HG02678 (cell line): ENCODE measurements around the gene NPAS3.

Source experiments
- ATAC-seq: cut with Tn5 transposase; IDR thresholded peaks from one replicate; pipeline ENCODE4 v1.9.1; 2021; ENCODE audit warnings: mild to moderate bottlenecking, moderate library complexity; ENCODE audit not compliant: unreplicated experiment

NPAS3 gene

DNA sequence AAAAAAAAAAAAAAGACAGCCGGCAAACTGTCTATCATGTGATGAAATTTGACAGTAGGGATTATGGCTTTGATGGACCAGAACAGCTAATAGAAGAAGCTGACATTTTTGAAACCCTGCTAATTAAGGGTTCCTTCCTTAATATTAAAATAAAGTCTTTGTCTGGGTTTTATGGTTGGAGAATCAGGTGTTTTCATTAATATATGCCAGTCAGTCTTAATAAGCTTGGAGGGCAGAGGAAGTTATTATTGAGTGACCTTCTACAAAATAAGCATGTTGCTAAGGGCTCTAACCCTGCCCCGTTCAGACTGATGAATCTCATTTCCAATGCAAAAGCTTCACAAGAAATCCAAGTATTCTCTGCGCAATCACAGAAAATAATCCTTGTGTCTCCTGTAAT lies 722.4 kb downstream of the NPAS3 start:
- ATAC-seq, result no peak

GRCh38 chr14:33668066-33668465 lies 729.4 kb downstream of the NPAS3 start:
- ATAC-seq, result no peak

GRCh38 chr14:33669111-33669510 lies 730.4 kb downstream of the NPAS3 start:
- ATAC-seq, result no peak

DNA sequence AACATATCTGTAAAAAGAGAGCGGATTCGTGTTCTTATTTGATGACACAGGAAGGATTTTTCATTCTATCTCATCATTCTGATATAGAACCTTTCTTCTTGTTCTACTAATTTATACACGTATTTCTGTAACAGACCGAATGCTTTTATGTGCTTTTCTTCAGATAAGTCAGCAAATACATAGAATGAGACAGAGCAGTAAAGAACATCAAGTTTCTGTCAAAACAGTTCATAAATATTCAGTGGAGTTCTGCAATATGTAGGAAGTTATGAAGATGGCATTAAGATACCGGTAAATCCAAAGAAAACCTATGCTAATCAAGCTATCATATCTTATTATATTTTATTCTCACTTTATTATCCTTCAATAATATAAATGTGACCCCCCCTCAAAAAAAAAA lies 731.6 kb downstream of the NPAS3 start:
- ATAC-seq, result no peak

DNA sequence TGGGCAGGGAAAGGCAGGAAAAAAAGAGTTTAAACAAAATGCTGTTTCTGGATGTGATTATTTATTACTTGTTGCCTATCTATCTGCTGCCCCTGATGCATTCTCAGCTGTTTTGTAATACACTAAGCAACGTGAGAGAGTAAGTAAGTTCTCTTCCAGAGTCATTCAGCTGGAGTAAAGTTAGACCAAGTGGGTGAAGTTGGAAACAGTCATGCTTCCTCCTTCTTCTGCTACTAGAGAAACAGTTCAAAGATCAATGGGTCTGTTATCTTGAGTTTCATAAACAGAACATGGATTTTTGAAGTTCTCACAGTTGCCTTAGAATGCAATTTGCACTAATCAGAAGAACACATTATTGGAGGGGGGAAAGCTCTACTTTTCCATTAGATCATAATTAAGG lies 732.9 kb downstream of the NPAS3 start:
- no peak for ATAC-seq

- ATAC-seq, result no peak
These were observed 736.2 kb downstream of the NPAS3 start for GRCh38 chr14:33674927-33675326.

DNA sequence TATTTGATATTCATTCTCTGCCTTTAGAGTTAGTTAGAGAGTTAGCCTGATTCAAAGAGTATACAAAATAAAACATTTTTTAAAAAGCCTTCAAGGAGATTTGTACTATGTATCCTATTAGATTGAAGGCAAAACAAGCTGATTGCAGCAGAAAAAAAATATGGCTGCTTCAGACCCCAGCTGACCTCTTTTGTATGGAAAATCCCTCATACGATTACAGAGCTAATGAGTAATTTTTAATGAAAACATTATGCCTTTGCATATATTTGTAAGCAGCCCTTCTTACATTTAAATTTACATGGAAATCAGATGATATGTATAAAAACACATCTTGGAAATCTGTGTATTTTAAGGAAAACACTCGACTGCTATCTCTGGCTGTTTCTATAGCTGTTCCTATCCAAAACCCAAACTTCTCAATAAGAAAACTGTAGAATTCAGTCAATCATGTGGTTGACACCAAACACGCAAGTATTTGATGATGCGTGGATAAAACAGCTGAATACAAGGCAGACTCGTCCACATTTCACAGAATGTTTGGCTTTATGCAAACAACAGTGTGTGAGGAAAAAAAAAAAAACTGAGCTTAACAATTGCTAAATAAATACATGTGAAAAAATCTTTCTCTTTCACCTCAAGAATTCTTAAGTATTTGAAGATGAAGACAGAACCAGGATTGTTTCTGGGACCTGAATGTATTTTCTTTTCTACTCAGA lies 736.9 kb downstream of the NPAS3 start:
- ATAC-seq, result no peak

- ATAC-seq, result no peak
These were observed 737.5 kb downstream of the NPAS3 start for GRCh38 chr14:33676135-33676566.

DNA sequence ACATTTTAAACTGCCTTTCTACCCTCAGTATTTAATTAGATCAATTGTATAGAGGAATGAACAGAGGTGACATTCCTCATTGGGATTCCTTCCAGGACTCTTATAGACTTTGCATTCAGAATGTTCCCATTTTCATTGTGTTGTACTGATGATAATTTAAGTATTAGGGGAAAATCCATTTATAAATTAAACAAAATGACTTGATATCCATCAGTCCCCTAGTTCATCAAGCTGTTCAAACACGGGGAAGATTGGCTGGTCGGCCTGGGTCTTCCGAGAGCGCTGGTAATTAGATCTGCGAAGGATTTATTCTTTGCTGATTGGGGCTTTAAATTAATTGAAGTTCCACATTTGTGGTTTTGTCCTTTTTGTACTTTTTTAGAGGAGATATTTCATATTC lies 738.2 kb downstream of the NPAS3 start:
- no peak for ATAC-seq

DNA sequence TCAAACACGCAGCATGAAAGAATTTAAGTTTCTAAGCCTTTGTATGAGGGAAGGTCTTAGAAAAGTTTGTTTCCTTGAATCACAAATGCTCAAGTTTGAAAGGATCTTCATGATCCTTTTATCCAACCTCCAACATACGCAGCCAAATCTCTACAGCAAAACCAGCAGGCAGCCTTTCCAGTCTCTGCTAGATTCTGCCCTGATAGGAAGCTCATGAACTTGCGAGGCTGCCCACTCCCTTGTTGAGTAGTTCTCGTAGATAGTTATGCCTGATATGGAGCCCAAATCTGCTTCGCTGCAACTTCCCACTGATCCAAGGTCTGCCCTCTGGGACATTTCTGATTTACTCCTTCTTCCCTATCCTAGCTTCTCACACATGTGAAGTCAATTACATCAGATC lies 739.3 kb downstream of the NPAS3 start:
- ATAC-seq, result no peak

DNA sequence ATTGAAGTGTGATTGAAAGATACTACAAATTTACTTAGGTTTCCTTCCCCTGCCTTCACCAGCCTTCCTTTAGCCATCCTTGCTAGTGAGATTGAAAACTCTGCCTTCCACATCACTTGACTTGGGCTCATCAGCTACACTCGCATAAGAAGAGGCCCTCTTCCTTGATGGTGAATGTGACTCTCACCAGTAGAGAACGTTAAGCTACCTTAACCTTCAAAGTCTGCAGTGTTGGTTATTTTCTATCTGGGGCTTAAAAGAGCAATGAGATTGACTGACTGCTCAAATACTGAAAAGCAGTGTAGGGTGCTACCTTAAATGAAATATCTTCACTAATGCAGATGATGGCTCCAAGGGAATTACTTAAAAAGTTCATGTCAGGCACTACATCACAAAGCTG lies 740.3 kb downstream of the NPAS3 start:
- no peak for ATAC-seq

DNA sequence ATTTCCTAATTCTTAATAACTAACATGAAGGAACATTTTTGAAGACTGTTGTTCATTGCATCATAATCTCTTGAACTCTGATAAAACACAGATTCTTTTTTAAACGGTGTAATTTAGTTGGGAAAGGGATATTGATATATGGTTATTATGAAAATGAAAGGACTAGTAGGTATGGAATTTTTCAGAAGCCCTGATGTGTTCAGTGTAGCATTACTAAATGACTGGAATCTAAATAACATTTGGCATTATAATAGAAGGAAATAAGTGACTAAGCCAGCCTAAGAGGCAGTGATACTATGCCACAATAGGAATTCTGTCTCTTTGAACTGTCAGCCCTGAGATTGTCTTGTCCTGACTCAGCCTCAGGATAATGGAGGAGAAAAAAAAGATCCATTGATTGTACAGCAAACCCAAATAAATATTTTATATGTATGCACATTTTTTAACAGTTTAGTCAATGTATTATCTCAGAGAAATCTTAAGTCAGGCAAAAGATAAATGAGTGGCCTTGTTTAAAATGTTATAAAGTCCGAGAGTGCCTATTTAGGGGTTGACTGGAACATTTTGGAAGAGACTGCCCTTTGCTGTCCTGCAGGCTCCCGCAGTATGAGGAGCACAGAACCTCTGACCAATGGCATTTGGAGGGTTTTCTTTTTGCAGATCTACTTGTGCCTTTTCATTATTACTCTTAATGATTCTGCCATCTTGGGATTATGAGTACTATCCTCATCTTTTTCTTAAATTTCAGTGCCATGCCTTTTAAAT lies 741.0 kb downstream of the NPAS3 start:
- no peak for ATAC-seq

DNA sequence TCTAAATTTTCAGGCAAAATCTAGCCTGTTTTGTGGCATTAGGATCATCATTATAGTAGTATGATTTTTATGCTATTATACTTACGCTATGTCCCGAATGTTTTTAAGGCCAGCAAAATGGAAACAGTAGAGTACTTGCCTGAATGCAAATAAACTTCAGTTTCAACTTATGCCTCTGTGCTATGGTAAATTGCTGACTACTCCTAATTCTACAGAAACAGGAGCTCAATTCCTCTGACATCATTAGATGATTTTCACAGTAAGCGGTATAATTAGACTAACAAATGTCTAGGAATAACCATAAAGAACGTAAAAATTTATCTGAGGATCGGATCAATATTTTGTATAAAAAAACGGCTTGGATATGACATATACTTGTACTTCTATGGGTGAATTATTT lies 742.2 kb downstream of the NPAS3 start:
- no peak for ATAC-seq

- no peak for ATAC-seq
These were observed 744.1 kb downstream of the NPAS3 start for GRCh38 chr14:33682760-33683159.

- no peak for ATAC-seq
These were observed 746.3 kb downstream of the NPAS3 start for GRCh38 chr14:33685026-33685425.

GRCh38 chr14:33685698-33686097 lies 747.0 kb downstream of the NPAS3 start:
- no peak for ATAC-seq

DNA sequence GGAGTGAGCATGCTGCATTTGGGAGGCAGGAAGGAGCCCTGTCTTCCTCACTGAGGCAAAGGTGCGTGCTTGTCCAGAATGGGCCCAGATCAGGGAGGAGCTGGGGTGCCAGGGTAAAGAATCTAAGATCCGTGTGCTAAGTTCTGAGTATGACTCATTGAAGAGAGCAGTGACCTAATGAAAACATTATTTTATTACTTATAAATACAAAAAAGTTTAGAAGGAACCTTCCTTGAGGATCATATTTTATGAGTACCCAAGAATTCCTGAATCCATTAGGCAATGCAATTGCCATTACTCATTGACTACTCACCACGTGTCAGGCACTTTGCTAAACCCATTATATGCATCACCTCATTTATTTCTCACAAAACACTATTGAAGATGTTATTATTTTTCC lies 747.5 kb downstream of the NPAS3 start:
- ATAC-seq, result no peak

- ATAC-seq, result no peak
These were observed 748.2 kb downstream of the NPAS3 start for GRCh38 chr14:33686856-33687255.

DNA sequence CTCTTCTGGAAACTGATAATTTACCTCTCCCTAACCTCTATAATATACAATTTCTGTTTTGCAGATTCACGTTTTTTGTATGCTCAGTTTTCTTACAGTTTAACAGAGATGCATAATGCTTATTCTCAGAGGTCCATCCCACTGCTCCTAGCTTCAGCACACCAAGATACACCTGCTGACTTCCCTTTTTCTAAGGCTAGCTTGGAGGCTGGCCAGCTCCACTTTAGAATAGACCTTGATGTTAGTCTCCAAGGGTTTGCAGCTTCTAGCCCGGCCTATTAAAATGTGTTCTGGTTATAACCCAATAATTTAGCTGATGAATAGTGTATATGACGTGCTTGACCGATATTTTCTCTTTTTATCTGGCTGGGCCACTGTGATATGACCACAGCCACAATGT lies 751.0 kb downstream of the NPAS3 start:
- no peak for ATAC-seq

DNA sequence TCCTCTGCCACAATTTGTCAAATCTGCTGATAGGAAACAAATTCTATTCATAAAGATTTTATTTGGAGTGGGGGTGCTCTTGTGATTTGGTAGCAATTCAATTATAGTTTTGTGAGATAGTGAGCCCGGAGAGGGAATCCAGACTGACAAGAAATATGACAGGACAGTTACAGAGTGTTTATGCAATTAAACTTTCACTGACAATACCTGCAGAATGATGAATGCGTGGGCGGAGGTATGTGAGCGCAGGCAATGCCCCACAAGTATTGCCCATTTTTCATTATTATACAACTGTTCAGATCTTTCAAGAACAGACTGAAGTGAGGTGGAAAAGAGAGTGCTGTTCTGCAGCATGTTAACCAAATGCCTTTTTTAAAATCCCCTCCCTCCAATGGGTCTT lies 753.2 kb downstream of the NPAS3 start:
- no peak for ATAC-seq

- no peak for ATAC-seq
These were observed 754.1 kb downstream of the NPAS3 start for GRCh38 chr14:33692762-33693161.

- no peak for ATAC-seq
These were observed 754.6 kb downstream of the NPAS3 start for GRCh38 chr14:33693237-33693636.

- ATAC-seq, result no peak
These were observed 757.5 kb downstream of the NPAS3 start for GRCh38 chr14:33696165-33696564.
